ENCODE data around the gene SAMD3.
"Not testable (repeated sequence)": the region's sequence is repeated elsewhere in the genome, so short reads cannot be mapped to it uniquely, and the experiment has no call there.

The SAMD3 gene

DNA sequence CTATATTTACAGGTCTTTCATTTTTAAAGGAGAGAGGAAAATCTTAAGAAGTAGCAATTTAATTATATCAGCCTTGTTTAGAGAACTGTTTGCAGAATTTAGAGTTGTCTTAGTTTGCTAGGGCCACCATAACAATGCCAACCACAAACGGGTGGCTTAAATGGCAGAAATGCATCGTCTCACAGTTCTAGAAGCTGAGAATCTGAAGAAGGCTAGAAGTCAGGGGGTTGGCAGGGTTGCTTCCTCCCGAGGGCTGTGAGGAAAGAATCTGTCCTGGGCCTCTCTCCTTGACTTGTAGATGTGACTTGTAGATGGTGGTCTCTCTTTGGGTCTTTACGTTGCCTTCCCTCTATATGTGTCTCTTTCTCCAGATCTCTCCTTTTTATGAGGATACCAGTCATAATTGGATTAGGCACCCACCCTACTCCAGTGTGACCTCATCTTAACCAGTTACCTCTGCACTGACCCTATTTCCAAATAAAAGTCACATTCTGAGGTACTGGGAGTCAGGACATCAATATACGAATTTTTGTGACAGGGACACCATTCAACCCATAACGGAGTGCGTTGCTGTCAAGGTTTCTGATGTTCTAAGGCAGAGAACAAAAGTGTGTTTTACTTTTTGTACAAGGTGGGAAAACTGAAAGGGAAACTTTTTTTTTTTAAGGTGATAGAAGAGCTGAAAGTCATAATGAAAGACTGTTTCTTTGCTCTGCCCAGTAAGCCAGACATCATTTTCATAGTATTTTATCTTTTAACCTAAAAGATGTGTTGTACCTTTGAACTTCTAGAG, 84.4 kb downstream of the SAMD3 start:
- in situ Hi-C loops (cut with HindIII; ENCODE audit: low sequenced_read_pairs): no loop called here

DNA sequence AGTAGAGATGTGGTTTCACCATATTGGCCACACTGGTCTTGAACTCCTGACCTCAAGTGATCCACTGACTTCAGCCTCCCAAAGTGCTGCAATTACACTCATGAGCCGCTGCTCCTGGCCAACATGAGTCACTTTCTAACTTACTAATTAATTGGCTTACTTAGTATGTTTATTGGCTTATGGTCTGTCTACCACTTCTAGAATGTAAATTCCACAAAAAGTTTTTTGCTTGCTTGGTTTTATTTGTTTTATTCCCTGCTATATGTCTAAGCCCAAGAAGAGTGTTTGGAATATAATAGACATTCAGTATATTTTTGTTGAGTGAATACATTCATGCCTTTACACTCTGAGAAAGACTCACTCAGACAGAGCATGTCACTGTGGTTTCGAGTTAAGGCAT, 86.0 kb downstream of the SAMD3 start:
- in situ Hi-C loops (cut with HindIII; ENCODE audit: low sequenced_read_pairs): no loop called here

DNA sequence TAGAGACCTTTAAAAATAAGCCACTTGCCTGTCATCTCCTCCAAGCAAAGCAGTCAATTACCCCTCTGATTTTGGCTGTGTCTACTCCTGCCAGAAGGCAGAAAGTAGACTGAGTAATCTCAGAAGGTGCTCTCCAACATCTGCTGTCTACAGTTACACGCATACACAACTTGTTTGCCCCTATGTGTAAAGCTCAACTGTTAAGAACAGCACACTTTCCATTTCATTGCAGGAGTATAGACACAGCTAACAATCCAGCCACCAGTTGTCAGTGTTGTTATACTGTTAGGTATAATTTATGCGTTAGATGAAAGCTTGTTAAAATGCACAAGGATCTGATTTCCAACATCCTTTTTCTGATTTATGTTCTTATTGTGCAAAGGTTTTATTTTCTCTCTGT, 88.2 kb downstream of the SAMD3 start:
- in situ Hi-C loops (cut with HindIII; ENCODE audit: low sequenced_read_pairs): no loop called here

DNA sequence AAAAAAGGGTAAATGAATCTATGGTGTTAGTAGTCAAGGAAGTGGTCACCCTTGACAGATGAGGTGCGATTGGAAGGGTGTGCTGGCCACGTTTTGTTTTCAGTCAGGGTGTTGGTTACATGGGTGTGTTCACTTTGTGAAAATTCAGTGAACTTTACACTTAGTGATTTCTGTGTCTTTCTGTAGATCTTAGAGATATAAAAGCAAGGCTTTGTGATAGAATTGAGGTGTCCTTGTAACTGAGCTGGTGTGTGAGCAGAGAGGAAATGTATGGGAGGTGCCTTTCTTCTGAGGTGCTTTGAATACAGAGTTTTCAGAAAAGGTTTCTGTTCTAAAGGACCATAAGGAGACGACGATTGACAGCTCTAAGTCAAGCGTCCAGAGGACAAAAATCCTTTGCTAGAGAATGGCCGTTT, 90.5 kb downstream of the SAMD3 start:
- in situ Hi-C loops (cut with HindIII; ENCODE audit: low sequenced_read_pairs): no loop called here

DNA sequence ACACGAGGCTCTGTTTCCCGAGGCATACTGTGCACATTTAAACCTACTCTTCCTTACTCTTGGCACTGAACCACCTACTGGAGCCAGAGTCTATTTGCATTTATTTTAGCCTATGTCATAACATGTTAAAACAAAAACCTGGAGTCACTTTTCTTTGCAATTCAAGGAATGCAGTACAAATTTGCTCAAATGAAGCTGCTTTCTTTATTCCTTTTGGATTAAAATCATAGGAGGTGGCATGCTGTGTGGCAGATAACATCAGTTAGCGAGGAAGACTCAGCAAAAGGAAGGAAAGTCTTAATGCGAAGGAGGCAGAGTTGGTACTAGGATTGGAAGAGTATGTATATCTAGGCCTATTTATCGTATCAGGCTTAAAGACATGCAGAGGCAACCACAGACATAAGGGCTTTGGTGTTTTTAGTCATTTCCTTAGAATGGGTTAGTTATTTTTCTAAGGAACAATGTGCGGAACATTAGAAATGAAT, 92.9 kb downstream of the SAMD3 start:
- in situ Hi-C loops (cut with HindIII; ENCODE audit: low sequenced_read_pairs): no loop called here

DNA sequence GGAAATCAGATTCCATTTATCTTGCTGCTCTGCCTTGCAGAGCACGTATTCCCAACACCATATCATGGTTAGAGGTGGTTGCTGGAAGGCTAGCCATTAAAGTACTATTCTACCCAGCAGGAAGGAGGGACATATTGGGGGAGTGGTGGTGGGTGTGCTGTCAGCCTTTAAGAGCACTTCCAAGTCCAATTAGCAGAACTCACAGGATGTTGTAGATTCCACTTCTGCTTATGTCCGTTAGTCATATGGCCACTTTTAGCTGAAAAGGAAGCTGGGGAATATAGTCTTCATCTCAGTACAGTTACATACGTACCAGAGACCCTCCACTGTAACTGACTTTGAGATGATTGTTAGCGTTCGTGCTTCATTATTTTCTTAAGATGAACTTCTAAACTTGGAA, 94.4 kb downstream of the SAMD3 start:
- in situ Hi-C loops (cut with HindIII; ENCODE audit: low sequenced_read_pairs): no loop called here

DNA sequence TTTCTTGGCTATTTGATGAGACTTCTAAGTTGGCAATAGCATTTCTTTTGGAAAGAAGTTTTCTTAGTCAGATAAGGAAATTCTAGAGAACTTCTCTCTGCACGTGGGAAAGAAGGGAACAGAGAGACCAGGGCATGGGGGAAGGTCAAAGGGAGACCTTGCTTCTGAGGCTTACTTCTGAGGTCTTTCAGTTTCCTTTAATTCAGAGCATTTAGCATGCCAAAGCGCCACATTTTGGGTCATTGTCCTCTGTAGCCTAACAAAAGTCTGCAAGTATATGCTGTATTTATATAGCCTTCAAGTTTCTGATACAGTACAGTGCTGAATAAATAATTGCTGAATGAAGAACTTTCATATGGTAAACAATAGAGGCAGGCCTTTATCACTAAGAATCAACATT, 95.6 kb downstream of the SAMD3 start:
- in situ Hi-C loops (cut with HindIII; ENCODE audit: low sequenced_read_pairs): no loop called here

DNA sequence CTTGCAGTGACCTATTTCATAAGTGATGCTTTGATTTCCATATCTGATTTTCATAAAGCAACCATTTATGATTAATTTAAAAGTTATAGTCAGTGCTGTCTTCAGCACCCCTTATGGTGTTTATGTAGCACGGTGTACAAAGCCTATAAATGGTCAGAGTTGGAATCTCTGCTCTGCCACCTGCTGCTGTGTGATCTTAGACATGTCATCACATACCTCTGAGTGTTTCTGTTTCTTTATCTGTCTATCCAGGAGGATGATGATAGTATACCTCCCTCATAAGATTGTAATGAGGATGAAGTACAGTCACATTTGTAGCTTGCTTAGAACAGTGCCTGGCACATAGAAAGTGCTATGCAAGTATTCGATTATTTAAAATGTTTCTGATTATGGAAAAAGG, 100.5 kb downstream of the SAMD3 start:
- in situ Hi-C loops (cut with HindIII; ENCODE audit: low sequenced_read_pairs): no loop called here

DNA sequence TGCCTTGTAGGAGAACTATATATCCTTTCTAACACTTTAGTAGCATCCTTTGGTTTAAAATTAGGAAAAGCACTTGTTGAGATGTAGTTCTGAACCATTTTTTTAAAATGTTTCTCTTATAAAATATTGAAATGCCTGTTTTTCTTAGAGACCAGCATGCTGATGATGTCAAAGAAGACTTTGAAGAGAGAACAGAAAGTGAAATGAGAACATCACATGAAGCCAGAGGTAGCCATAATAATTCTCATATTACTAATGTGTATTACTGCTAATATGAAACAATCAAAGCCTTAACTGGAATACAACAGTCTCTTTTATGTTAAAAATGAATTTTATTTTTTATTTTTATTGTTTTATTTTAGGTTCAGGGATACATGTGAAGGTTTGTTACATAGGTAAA, 102.0 kb downstream of the SAMD3 start:
- in situ Hi-C loops (cut with HindIII; ENCODE audit: low sequenced_read_pairs): no loop called here

DNA sequence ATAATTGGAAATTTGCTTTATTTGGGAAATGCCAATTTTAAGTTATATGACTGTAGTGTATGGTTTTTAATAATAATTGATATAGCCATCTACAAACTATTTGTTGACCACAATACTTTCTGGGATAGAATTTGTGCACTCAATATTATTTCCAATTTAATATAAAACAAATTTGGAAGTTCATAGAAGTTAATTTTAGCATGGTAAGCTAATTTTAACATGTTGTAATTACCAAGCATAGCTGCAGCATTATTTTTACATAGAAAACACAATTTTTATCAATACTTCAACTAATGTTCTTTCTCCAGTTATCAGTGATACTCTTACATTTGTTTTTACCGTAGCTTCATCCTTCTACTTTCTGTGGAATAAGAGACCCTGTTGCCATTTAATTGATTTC, 103.5 kb downstream of the SAMD3 start:
- in situ Hi-C loops (cut with HindIII; ENCODE audit: low sequenced_read_pairs): no loop called here

DNA sequence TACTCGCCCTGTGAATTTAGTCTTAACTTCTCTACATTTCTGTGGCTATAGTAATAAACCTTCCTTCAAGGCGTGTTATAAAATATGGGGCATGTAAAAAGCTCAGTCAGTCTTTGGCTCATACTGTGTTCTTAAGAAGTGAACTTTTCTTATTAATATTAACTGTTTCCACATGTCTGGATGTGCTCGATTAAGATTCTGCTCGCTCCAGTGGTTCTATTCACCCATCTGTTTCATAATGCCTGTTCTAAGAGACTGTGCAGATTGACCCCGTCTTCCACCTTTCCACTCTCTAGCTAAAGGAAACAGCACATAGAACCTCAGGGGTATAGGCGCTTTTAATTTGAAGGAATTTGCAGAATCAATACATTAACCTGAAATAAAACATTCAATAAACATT, 104.5 kb downstream of the SAMD3 start:
- in situ Hi-C loops (cut with HindIII; ENCODE audit: low sequenced_read_pairs): no loop called here

DNA sequence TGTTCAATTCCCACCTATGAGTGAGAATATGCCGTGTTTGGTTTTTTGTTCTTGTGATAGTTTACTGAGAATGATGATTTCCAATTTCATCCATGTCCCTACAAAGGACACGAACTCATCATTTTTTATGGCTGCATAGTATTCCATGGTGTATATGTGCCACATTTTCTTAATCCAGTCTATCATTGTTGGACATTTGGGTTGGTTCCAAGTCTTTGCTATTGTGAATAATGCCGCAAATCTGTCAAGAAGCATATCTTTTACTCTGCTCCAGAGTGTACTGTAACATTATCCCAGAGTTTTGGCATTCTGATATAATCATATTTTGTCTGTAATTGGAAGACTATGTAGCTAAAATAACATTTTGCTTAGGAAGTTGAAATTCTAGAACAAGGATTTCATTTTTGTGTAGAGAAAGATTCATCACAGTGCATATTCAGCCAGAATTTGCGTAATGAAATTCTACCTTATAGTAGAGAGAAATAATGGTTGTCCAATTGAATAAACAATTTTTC, 105.5 kb downstream of the SAMD3 start:
- in situ Hi-C loops (cut with HindIII; ENCODE audit: low sequenced_read_pairs): not testable (repeated sequence)

DNA sequence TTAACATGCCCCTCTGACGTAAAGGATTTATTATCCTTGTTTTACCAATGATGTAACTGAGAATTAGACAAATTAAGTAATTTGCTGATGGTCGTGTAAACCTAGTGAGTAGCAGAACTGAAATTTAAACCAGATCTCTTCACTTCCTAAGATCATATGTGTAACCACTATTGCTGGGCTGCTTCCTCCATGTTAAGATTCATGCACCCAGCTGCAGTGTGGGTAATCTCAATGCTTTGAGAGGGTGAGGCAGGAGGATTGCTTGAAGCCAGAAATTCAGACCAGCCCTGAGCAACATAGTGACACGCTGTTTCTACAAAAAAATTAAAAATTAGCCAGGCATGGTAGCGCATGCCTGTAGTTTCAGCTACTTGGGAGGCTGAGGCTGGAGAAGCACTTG, 106.5 kb downstream of the SAMD3 start:
- in situ Hi-C loops (cut with HindIII; ENCODE audit: low sequenced_read_pairs): no loop called here

DNA sequence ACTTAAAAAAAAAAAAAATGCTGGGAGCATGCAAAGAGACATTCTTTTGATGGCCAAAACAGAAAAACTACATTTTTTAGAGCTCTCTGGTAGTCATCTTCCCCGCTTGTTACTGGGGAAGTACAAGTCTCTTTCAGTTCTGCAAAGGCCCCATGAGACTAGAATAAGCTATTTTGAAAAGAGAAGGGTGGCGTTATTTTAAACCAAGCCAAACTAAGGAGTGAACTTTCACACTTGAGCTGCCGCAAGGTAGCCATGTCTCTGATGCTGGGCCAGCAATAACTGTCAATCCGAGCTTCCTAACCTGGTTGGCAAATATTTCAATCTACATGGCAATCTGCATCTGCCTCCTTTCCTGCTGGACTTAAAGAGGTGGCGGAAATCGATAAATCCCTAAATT, 107.7 kb downstream of the SAMD3 start:
- in situ Hi-C loops (cut with HindIII; ENCODE audit: low sequenced_read_pairs): no loop called here

DNA sequence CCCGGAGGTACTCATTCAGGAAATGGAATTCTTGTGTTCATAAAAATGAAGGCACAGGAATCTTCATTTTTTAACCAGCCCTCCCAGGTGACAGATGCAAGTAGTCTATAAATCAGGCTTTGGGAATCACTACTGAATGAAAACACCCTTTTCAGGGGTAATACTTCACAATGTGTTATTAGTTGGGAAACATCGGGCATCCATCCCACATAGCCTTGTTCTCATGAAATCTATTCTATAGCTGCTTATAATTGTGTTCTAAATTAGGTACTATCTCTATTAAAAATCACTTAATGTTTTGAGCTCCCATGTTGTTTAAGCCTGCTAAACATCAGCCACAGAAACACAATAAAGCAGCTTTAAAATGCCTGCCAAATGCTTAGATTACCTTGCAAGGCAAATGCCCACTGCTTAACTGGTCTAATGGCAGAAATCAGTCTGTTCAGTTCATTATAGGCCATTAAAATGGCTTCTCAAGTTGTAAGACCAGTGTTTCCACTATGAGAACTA, 109.5 kb downstream of the SAMD3 start:
- in situ Hi-C loops (cut with HindIII; ENCODE audit: low sequenced_read_pairs): no loop called here

DNA sequence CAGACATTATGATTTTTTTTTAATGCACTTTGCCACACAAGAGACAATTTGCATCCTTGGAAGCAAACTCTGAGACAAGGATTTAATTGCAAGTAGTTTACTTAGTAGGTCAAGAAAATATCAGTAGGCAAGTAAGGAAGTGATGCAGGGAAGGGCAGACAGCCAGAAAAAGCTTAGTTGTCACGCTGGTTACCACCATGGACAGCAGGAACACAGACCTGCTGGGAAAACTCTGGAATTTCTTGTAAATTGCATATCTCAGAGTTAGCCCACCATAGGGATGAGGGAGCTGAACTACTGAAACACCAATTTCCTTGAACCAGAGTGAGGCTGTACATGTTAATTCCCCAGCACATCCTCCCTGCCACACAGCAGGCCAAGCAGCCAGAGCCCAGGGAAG, 111.7 kb downstream of the SAMD3 start:
- in situ Hi-C loops (cut with HindIII; ENCODE audit: low sequenced_read_pairs): no loop called here

DNA sequence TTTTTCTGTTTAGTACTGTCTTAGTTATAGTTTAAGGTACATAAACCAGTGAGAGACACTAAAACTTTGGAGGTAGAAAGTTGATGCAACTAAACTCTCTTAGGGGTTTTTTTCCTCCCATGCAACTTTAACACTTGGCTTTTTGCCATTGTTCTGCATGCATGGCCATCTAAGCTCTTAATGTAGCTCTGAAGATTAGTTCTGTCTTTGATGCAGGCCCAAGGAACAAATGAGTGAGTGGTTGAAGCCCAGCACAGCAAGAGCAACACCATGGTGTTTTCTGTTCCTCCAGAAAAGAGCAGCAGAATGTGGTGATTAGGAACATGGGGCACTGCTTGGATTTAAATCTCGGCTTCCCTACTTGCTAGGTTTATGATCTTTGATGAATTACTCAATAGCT, 115.0 kb downstream of the SAMD3 start:
- in situ Hi-C loops (cut with HindIII; ENCODE audit: low sequenced_read_pairs): no loop called here

DNA sequence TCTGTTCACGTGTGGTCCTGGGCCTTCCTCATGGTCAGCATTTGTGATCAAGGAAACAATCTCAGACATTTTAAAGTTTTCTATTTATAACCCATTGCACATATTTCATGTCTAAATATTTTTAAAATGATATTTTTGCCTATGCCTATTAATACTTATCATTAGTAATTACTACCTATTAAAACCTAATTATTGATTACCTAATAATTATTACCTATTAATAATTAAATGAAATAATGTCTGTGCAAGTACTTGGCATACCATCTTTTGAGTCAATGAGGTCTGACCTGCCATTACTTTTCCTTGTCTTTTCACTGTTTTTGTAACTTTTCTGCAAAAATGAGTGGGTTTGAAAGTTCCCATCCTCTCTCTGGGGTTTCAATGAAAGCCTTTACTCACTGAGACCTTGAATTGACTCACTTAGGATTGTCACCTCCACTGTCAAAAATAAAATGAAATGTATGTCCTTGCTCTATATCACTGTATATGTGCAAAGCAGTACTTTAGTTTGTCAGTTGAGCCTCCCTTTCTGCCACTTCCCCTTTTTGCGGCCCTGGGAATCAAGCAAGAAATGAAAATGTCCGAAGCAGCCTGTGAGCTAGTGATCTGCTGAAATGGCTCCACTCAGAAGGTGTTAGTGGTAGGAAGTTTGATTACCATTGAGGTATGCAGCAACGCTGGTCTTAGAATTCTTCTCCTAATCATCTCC, 116.6 kb downstream of the SAMD3 start:
- in situ Hi-C loops (cut with HindIII; ENCODE audit: low sequenced_read_pairs): no loop called here

DNA sequence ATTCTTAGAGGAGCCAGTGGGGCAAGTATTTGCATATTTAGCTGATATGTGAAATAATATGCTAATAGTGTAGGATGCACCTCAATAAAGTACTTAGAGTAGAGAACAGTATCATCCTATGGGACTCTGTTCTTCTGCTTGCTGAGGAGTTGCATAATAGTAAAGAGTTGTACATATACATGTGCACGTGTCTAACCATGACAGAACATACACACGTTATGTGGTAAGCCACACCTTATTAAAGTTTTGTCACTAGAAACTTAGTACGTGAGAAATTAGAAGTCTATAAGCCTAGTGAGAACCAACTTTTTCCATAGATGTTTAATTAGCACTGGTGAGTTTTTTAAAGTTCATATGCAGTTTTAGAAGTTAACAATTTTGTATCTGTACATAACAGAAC, 123.6 kb downstream of the SAMD3 start:
- in situ Hi-C loops (cut with HindIII; ENCODE audit: low sequenced_read_pairs): no loop called here

DNA sequence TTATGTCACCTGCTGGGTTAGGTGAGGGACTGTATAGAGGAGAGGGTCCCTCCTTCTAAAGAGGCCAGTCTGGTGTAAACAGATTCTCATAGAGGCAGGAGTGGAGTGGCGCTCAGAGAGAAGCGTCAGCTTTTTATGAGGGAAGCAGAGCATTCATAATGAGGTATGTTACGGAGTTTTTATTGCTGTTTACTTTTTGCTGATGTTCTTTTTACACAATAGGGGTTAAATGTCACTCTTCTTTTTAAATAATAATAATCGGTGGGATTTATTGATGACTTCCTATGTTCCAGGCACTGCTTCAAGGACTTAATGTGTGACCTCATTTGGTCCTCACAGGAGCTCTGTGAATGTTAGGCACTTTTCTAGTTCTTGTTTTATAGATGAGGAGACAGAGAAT, 124.4 kb downstream of the SAMD3 start:
- in situ Hi-C loops (cut with HindIII; ENCODE audit: low sequenced_read_pairs): no loop called here

Measured in DLD1 (cell line).